H9 (cell line): ENCODE data around the gene MROH2A. TPM values are rescaled to one million over a fixed set of nuclear protein-coding genes. Genes with fewer than 3 reads are reported as not detected.
A peak's percentile ranks its signal among the peaks of the same experiment; 100 is the strongest.

ENCODE experiments used
- DNase-seq: peaks from one replicate; pipeline ENCODE4 v3.0.0-alpha.2; 2017
- H2AFZ ChIP-seq: one replicate; pipeline ENCODE4 v1.6.1; 2013; ENCODE audit warnings: mild to moderate bottlenecking, low read length, control low read depth, moderate library complexity
- H2AK5ac ChIP-seq: 2 replicates; pipeline ENCODE4 v1.6.1; 2013; ENCODE audit warnings: low read length, control low read depth, mixed read lengths; ENCODE audit not compliant: insufficient read length
- H2BK120ac ChIP-seq: one replicate; pipeline ENCODE4 v1.6.1; 2013; ENCODE audit warnings: low read depth, mild to moderate bottlenecking, low read length, control low read depth, inconsistent platforms; ENCODE audit not compliant: poor library complexity, severe bottlenecking
- H2BK12ac ChIP-seq: 2 replicates; pipeline ENCODE4 v1.6.1; 2013; ENCODE audit warnings: low read length, control low read depth, mixed read lengths, low read depth; ENCODE audit not compliant: insufficient read length
- H2BK15ac ChIP-seq: 2 replicates; pipeline ENCODE4 v1.6.1; 2013; ENCODE audit warnings: low read depth, low read length, control low read depth
- H2BK20ac ChIP-seq: one replicate; pipeline ENCODE4 v1.6.1; 2013; ENCODE audit warnings: low read depth, mild to moderate bottlenecking, low read length, control low read depth, inconsistent platforms; ENCODE audit not compliant: poor library complexity, severe bottlenecking
- H2BK5ac ChIP-seq: 2 replicates; pipeline ENCODE4 v1.6.1; 2013; ENCODE audit warnings: low read length, control low read depth, mixed read lengths; ENCODE audit not compliant: insufficient read length
- H3K14ac ChIP-seq: 2 replicates; pipeline ENCODE4 v1.6.1; 2013; ENCODE audit warnings: low read length, control low read depth; ENCODE audit not compliant: insufficient read depth
- H3K18ac ChIP-seq: 2 replicates; pipeline ENCODE4 v1.6.1; 2013; ENCODE audit warnings: low read depth, mild to moderate bottlenecking, mixed read lengths, low read length, control low read depth; ENCODE audit not compliant: insufficient read length
- H3K23ac ChIP-seq: 2 replicates; pipeline ENCODE4 v1.6.1; 2013; ENCODE audit warnings: low read length, control low read depth, mixed read lengths, low read depth; ENCODE audit not compliant: insufficient read length
- H3K23me2 ChIP-seq: 2 replicates; pipeline ENCODE4 v1.6.1; 2013; ENCODE audit warnings: low read depth, mild to moderate bottlenecking, mixed read lengths, low read length, control low read depth; ENCODE audit not compliant: insufficient read length, poor library complexity, severe bottlenecking
- H3K27ac ChIP-seq: 2 replicates; pipeline ENCODE4 v1.5.1; 2013; ENCODE audit warnings: low read length, control low read depth, mixed read lengths, low read depth; ENCODE audit not compliant: insufficient read length
- H3K27me3 ChIP-seq: 2 replicates; pipeline ENCODE4 v1.6.1; 2013; ENCODE audit warnings: low read length, control low read depth, inconsistent platforms; ENCODE audit not compliant: insufficient read depth
- H3K4ac ChIP-seq: 2 replicates; pipeline ENCODE4 v1.6.1; 2013; ENCODE audit warnings: low read depth, mild to moderate bottlenecking, control low read depth, inconsistent platforms, low read length, moderate library complexity
- H3K4me1 ChIP-seq: 2 replicates; pipeline ENCODE4 v1.6.1; 2013; ENCODE audit warnings: low read length, control low read depth, inconsistent platforms; ENCODE audit not compliant: insufficient read depth
- H3K4me2 ChIP-seq: 2 replicates; pipeline ENCODE4 v1.6.1; 2013; ENCODE audit warnings: low read length, control low read depth, mixed read lengths; ENCODE audit not compliant: insufficient read length, insufficient read depth
- H3K56ac ChIP-seq: 2 replicates; pipeline ENCODE4 v1.6.1; 2013; ENCODE audit warnings: low read depth, mild to moderate bottlenecking, mixed read lengths, low read length, control low read depth; ENCODE audit not compliant: insufficient read length
- H3K79me1 ChIP-seq: 2 replicates; pipeline ENCODE4 v1.6.1; 2013; ENCODE audit warnings: low read depth, mild to moderate bottlenecking, moderate library complexity, low read length, control low read depth, inconsistent platforms; ENCODE audit not compliant: insufficient read depth, poor library complexity, severe bottlenecking
- H3K79me2 ChIP-seq: 2 replicates; pipeline ENCODE4 v1.6.1; 2013; ENCODE audit warnings: low read length, control low read depth, inconsistent platforms; ENCODE audit not compliant: insufficient read depth
- H3K9ac ChIP-seq: 2 replicates; pipeline ENCODE4 v1.6.1; 2013; ENCODE audit warnings: low read length, control low read depth, mixed read lengths; ENCODE audit not compliant: insufficient read length; ENCODE audit errors: extremely low read depth
- H3K9me3 ChIP-seq: one replicate; pipeline ENCODE4 v1.6.1; 2013; ENCODE audit warnings: low read depth, low read length, inconsistent platforms; ENCODE audit not compliant: control insufficient read depth
- H3T11ph ChIP-seq: one replicate; pipeline ENCODE4 v1.6.1; 2013; ENCODE audit warnings: mild to moderate bottlenecking, low read length, control low read depth, inconsistent platforms
- H4K20me1 ChIP-seq: one replicate; pipeline ENCODE4 v1.6.1; 2013; ENCODE audit not compliant: control insufficient read depth, insufficient read length, insufficient read depth
- H4K5ac ChIP-seq: 2 replicates; pipeline ENCODE4 v1.6.1; 2013; ENCODE audit warnings: low read depth, mild to moderate bottlenecking, mixed read lengths, low read length, control low read depth; ENCODE audit not compliant: insufficient read length
- H4K8ac ChIP-seq: replicated peaks from 2 replicates; pipeline ENCODE4 v1.6.1; 2013; ENCODE audit warnings: low read length, control low read depth, mixed read lengths, low read depth; ENCODE audit not compliant: insufficient read length
- H4K91ac ChIP-seq: 2 replicates; pipeline ENCODE4 v1.6.1; 2013; ENCODE audit warnings: low read depth, mild to moderate bottlenecking, moderate library complexity, mixed read lengths, low read length, control low read depth; ENCODE audit not compliant: insufficient read length
- H3K27ac Mint-ChIP-seq, 3 experiments: 2 replicates in 2 of 3; 3 replicates in 1 of 3; pipeline ENCODE4 v1.8.0; 2020 to 2021; ENCODE audit warnings: mixed read lengths in 3 of 3, mild to moderate bottlenecking in 1 of 3, moderate library complexity in 1 of 3
- H3K27me3 Mint-ChIP-seq: 2 replicates; pipeline ENCODE4 v1.8.0; 2021; ENCODE audit warnings: low read depth, mild to moderate bottlenecking, moderate library complexity, mixed read lengths
- H3K36me3 Mint-ChIP-seq, 3 experiments: 2 replicates in 2 of 3; 3 replicates in 1 of 3; pipeline ENCODE4 v1.8.0; 2020 to 2021; ENCODE audit warnings: low read depth in 3 of 3, mixed read lengths in 3 of 3; ENCODE audit not compliant: insufficient read depth in 1 of 3
- H3K4me1 Mint-ChIP-seq, 2 experiments: 2 replicates each; pipeline ENCODE4 v1.8.0; 2020; ENCODE audit warnings: mixed read lengths in 2 of 2
- H3K4me3 Mint-ChIP-seq, 2 experiments: 2 replicates in 1 of 2; 3 replicates in 1 of 2; pipeline ENCODE4 v1.8.0; 2020 to 2021; ENCODE audit warnings: mild to moderate bottlenecking in 2 of 2, mixed read lengths in 2 of 2, moderate library complexity in 1 of 2
- H3K9me3 Mint-ChIP-seq, 2 experiments: 2 replicates in 1 of 2; 3 replicates in 1 of 2; pipeline ENCODE4 v1.8.0; 2020; ENCODE audit warnings: mild to moderate bottlenecking in 2 of 2, mixed read lengths in 2 of 2, moderate library complexity in 1 of 2
- CTCF ChIP-seq: fragments of 200-600 bp; sonication (generic); conservative IDR thresholded peaks from 3 replicates; pipeline ENCODE4 v1.8.0; 2021; ENCODE audit warnings: antibody characterized with exemption, mild to moderate bottlenecking
- WGBS: extraction: QIAGEN DNeasy Blood & Tissue Kit; methylation state at CpG from one replicate; pipeline ENCODE4 v1.1.7; 2013; ENCODE audit warnings: missing lambda C conversion rate, low lambda C conversion rate, mixed read lengths; ENCODE audit not compliant: insufficient read length; ENCODE audit errors: extremely low coverage; 5-methylcytosine and 5-hydroxymethylcytosine counted together
- total RNA-seq: library from RNA; stranded (reverse); gene quantifications from 2 replicates; pipeline ENCODE4 v1.2.1, GENCODE V29; 2021

MROH2A gene
- total RNA-seq, 1 experiment from 2014 or later: not detected

GRCh38 chr2:233865838-233866237 is 87.7 kb downstream of the MROH2A start:
- Histone ChIP-seq H3K18ac (no peak overlapping the region), H3K56ac (no peak overlapping the region), H2AFZ (no peak overlapping the region), H4K5ac (no peak overlapping the region), H3K4me2 (no peak overlapping the region), H3K23me2 (no peaks in the 10 kb centered on the region), H2AK5ac (no peak overlapping the region), H3K23ac (no peak overlapping the region), H2BK20ac (no peak overlapping the region), H3K4me1 (peaks cover 4% of the 10 kb centered on the region), H3K4ac (no peak overlapping the region), H2BK5ac (no peak overlapping the region), H4K91ac (no peak overlapping the region), H3K79me2 (no peaks in the 10 kb centered on the region), H3K9me3 (no peaks in the 10 kb centered on the region), H3K79me1 (no peaks in the 10 kb centered on the region), H2BK15ac (no peak overlapping the region), H2BK120ac (no peak overlapping the region), H4K8ac (no peak overlapping the region), H3K9ac (no peak overlapping the region), H3T11ph (no peak overlapping the region), H2BK12ac (no peak overlapping the region), H3K14ac (no peak overlapping the region), H4K20me1 (no peaks in the 10 kb centered on the region), H3K27me3 (no peaks in the 10 kb centered on the region), H3K27ac (no peak overlapping the region)
- WGBS: no CpG with 5 or more reads among the region's 3 CpGs
- Mint-ChIP-seq H3K4me1 (peaks cover 18 to 24% of the 10 kb centered on the region in 2 experiments), H3K4me3 (no peak overlapping the region), H3K27ac (no peak overlapping the region), H3K36me3 (peaks cover 17 to 39% (median 21%) of the 10 kb centered on the region in 3 experiments; a peak in 6 of 7 replicates), H3K9me3 (peaks cover 11 to 13% of the 10 kb centered on the region in 2 experiments), H3K27me3 (peaks cover 13% of the 10 kb centered on the region)
- DNase-seq: peak; percentile 39
- peak; percentile 59; the same call in 2 of the 3 replicates for TF ChIP-seq CTCF
